ENCODE data around the gene RDH16.

GRCh38 chr12:57004651-57005050 is 47.2 kb upstream of the RDH16 start:
- TF ChIP-seq REST (IDR thresholded peaks at IDR 0.05; ENCODE audit: insufficient read depth in 1 of 2, low read depth in 2 of 2, low read length in 1 of 2), result no peak
- TF ChIP-seq CTCF (IDR thresholded peaks at IDR 0.05), result no peak
- TF ChIP-seq POLR2AphosphoS5 (IDR thresholded peaks at IDR 0.05; ENCODE audit: low read depth, low read length), result no peak
- TF ChIP-seq SIN3A (IDR thresholded peaks at IDR 0.05; ENCODE audit: borderline replicate concordance, insufficient read depth, low read depth, low read length), result no peak

Data from Panc1 (cell line).